Measurements from ENCODE around the gene KCNJ1. TPM values are rescaled to one million over a fixed set of nuclear protein-coding genes. Genes with fewer than 3 reads are reported as not detected.
A peak's percentile ranks its signal among the peaks of the same experiment; 100 is the strongest.

Gene KCNJ1
- total RNA-seq, 2 experiments from 2014 or later = 0.06 to 0.11 TPM

GRCh38 chr11:128831174-128832120 is 35.6 kb downstream of the KCNJ1 start:
- Histone ChIP-seq H3K36me3 (ENCODE audit: insufficient read depth, low read length) (no peaks in the 10 kb centered on the region), H3K4me3 (ENCODE audit: low read depth, low read length, poor library complexity, severe bottlenecking) (peak overlapping the region; percentile 37), H3K4me2 (ENCODE audit: low read length) (peak overlapping the region; percentile 70), H3K27ac (ENCODE audit: low read depth, low read length, poor library complexity, severe bottlenecking) (peak overlapping the region; percentile 71), H3K9me3 (ENCODE audit: low read length) (no peaks in the 10 kb centered on the region), H3K9me2 (ENCODE audit: insufficient read depth, low read length) (no peaks in the 10 kb centered on the region), H3K4me1 (ENCODE audit: insufficient read depth, low read length, poor library complexity, severe bottlenecking) (peaks cover 60% of the 10 kb centered on the region), H3K79me2 (ENCODE audit: insufficient read depth, low read depth, low read length) (no peaks in the 10 kb centered on the region), H4K20me1 (ENCODE audit: insufficient read depth, low read length) (no peaks in the 10 kb centered on the region), H2AFZ (ENCODE audit: low read length) (peak overlapping the region; percentile 74; the same call in 1 of the 2 replicates)
- intact Hi-C loops (cut with micrococcal nuclease; ENCODE audit: unreplicated experiment) = loop anchor here (1.0 to 5.0 kb wide), 8 partner anchors 29 to 674 kb away; no protein-coding TSS in a partner anchor
- CTCF ChIA-PET (ENCODE audit: unreplicated experiment) = interaction anchor here (0.6 to 2.3 kb wide), 17 partner anchors 9 to 982 kb away, joined by 3 to 11 read pairs (median 4); no protein-coding TSS in a partner anchor
- POLR2A ChIA-PET = interaction anchor here (0.5 to 3.3 kb wide), 12 partner anchors 10 to 632 kb away, joined by 3 to 40 read pairs (median 4); partner anchors contain the start of gene FLI1
- DNase-seq (ENCODE audit: low spot score) = peak; percentile 91
- TF ChIP-seq CTCF (conservative IDR thresholded peaks at IDR 0.05; ENCODE audit: low read length) = peak; percentile 99
- TF ChIP-seq EZH2phosphoT487 (IDR thresholded peaks at IDR 0.05; ENCODE audit: borderline replicate concordance, low read depth, low read length) = no peak
- no TSS peak for BruUV-seq (replicated peaks)

- Histone ChIP-seq H3K9me3 (ENCODE audit: low read length) (no peaks in the 10 kb centered on the region), H3K9me2 (ENCODE audit: insufficient read depth, low read length) (no peaks in the 10 kb centered on the region), H3K79me2 (ENCODE audit: insufficient read depth, low read depth, low read length) (no peaks in the 10 kb centered on the region), H3K27ac (ENCODE audit: low read depth, low read length, poor library complexity, severe bottlenecking) (peak overlapping the region; percentile 71), H3K4me3 (ENCODE audit: low read depth, low read length, poor library complexity, severe bottlenecking) (no peak overlapping the region), H3K4me1 (ENCODE audit: insufficient read depth, low read length, poor library complexity, severe bottlenecking) (peaks cover 52% of the 10 kb centered on the region), H4K20me1 (ENCODE audit: insufficient read depth, low read length) (no peaks in the 10 kb centered on the region), H2AFZ (ENCODE audit: low read length) (peak overlapping the region; percentile 74; the same call in 1 of the 2 replicates), H3K4me2 (ENCODE audit: low read length) (peak overlapping the region; percentile 70), H3K36me3 (ENCODE audit: insufficient read depth, low read length) (no peaks in the 10 kb centered on the region)
- intact Hi-C loops (cut with micrococcal nuclease; ENCODE audit: unreplicated experiment) = loop anchor here (1.0 to 5.0 kb wide), 8 partner anchors 30 to 673 kb away; no protein-coding TSS in a partner anchor
- ChIA-PET POLR2A (interaction anchor here (0.6 to 3.3 kb wide), 16 partner anchors 11 to 1695 kb away, joined by 3 to 40 read pairs (median 4); partner anchors contain the start of gene FLI1), CTCF (ENCODE audit: unreplicated experiment) (interaction anchor here (0.6 to 2.3 kb wide), 12 partner anchors 14 to 673 kb away, joined by 3 to 11 read pairs (median 4); no protein-coding TSS in a partner anchor)
- no peak for DNase-seq (ENCODE audit: low spot score)
- no TSS peak for BruUV-seq (replicated peaks)
- TF ChIP-seq EZH2phosphoT487 (IDR thresholded peaks at IDR 0.05; ENCODE audit: borderline replicate concordance, low read depth, low read length) (no peak), CTCF (conservative IDR thresholded peaks at IDR 0.05; ENCODE audit: low read length) (no peak)
Observed at GRCh38 chr11:128830290-128831173, 36.6 kb downstream of the KCNJ1 start.
